Panc1 (cell line): ENCODE results near the gene PHLPP1. TPM values are rescaled to one million over a fixed set of nuclear protein-coding genes. Genes with fewer than 3 reads are reported as not detected.

Source experiments
- ATAC-seq: fragments of 200-7000 bp; cut with Tn5 transposase; 2 replicates; pipeline ENCODE4 v1.9.1; 2020; ENCODE audit warnings: mild to moderate bottlenecking, moderate library complexity
- BruUV-seq: library from RNA; stranded (reverse); fragments of 400-500 nt; replicated peaks from 2 replicates; lab custom pipeline; 2021; lab: Mats Ljungman, UMichigan
- CTCF ChIA-PET: fragments of 300-600 bp; sonication (Branson Sonifier 250); formaldehyde crosslinking; loops from one replicate; lab custom pipeline; 2022; ENCODE audit warnings: antibody characterized with exemption; lab: Charles Lee
- POLR2A ChIA-PET: fragments of 300-600 bp; sonication (Branson Sonifier 250); formaldehyde crosslinking; loops from one replicate; lab custom pipeline; 2022; ENCODE audit warnings: antibody characterized with exemption; lab: Charles Lee
- DNase-seq: peaks from one replicate; pipeline ENCODE4 v3.0.0-alpha.2; 2010; ENCODE audit warnings: low read depth, low spot score
- H3K27ac ChIP-seq: 2 replicates; pipeline ENCODE4 v1.5.1; 2011; ENCODE audit warnings: mild to moderate bottlenecking, low read length, inconsistent platforms
- H3K27me3 ChIP-seq: fragments of 200-500 bp; sonication (Bioruptor generic); 2 replicates; pipeline ENCODE4 v1.6.0; 2014; ENCODE audit warnings: low read length, inconsistent platforms; ENCODE audit not compliant: control insufficient read depth, insufficient read depth
- H3K36me3 ChIP-seq: fragments of 200-500 bp; sonication (Bioruptor generic); 2 replicates; pipeline ENCODE4 v1.5.1; 2014; ENCODE audit warnings: inconsistent platforms, mild to moderate bottlenecking, low read length, moderate library complexity; ENCODE audit not compliant: control insufficient read depth, insufficient read depth
- H3K4me1 ChIP-seq: 2 replicates; pipeline ENCODE4 v1.5.1; 2011; ENCODE audit warnings: inconsistent platforms, mild to moderate bottlenecking, low read length, moderate library complexity; ENCODE audit not compliant: control insufficient read depth, insufficient read depth
- H3K4me3 ChIP-seq, 2 experiments: 2 replicates each; pipeline ENCODE4 v1.5.1; 2011 to 2012; ENCODE audit warnings: low read depth in 2 of 2, low read length in 2 of 2, mild to moderate bottlenecking in 2 of 2, inconsistent platforms in 1 of 2, moderate library complexity in 1 of 2
- H3K9me3 ChIP-seq: fragments of 200-500 bp; sonication (Bioruptor generic); 2 replicates; pipeline ENCODE4 v1.5.1; 2014; ENCODE audit warnings: low read depth, mild to moderate bottlenecking, inconsistent platforms, low read length, moderate library complexity; ENCODE audit not compliant: control insufficient read depth, insufficient read depth
- POLR2AphosphoS5 ChIP-seq: IDR thresholded peaks from 2 replicates; pipeline ENCODE4 v1.6.1; 2012; ENCODE audit warnings: mild to moderate bottlenecking, low read depth, low read length, moderate library complexity
- SIN3A ChIP-seq: IDR thresholded peaks from 2 replicates; pipeline ENCODE4 v1.6.1; 2012; ENCODE audit warnings: low read depth, mild to moderate bottlenecking, low read length, moderate library complexity, borderline replicate concordance; ENCODE audit not compliant: insufficient read depth
- TCF7L2 ChIP-seq: IDR thresholded peaks from 2 replicates; pipeline ENCODE4 v1.6.1; 2011; ENCODE audit warnings: mild to moderate bottlenecking, low read depth, low read length, inconsistent platforms
- in situ Hi-C: cut with HindIII; loops from 2 replicates; pipeline ENCODE4 v1.10.0; 2016; ENCODE audit warnings: low sequenced_read_pairs, low pct_unique_long_range_greater_than_20kb
- intact Hi-C: fragments of 100-400 bp; cut with micrococcal nuclease; formaldehyde crosslinking; loops from one replicate; pipeline ENCODE4 v1.10.0; 2022; ENCODE audit not compliant: unreplicated experiment
- total RNA-seq: library from RNA; stranded (reverse); gene quantifications from one replicate; pipeline ENCODE4 v1.2.1, GENCODE V29; 2021; ENCODE audit not compliant: unreplicated experiment
- TF ChIP-seq, protein P1 (sequence below), 2 experiments: IDR thresholded peaks; 2 replicates each; pipeline ENCODE4 v1.6.1; 2011 to 2012; ENCODE audit warnings: low read depth in 2 of 2, control low read depth in 1 of 2, low read length in 1 of 2, mild to moderate bottlenecking in 1 of 2, moderate library complexity in 1 of 2; ENCODE audit not compliant: insufficient read depth in 1 of 2
- TF ChIP-seq, protein P2 (sequence below): fragments of 450-650 bp; IDR thresholded peaks from 2 replicates; pipeline ENCODE4 v1.5.1; 2017; ENCODE audit warnings: mild to moderate bottlenecking

PHLPP1 gene
- total RNA-seq, 1 experiment from 2014 or later = 6.3 TPM

DNA sequence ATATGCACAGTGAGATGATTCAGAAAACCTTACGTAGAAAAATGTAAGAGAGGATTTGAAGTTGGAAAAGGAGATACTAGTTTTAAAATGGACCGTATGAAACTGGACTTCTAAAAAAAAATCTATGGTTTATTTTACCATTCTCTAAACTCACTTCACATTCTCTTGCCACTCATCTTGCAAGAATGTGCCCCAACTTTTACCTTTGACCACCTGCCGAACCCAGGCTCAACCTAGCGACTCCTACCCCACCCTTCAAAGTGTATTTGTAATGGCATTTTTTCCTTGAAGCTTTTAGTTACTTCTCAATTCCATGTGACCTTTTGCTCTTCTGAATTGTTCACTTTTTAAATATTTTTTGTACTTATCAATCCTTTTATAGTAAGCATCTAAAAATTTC, 160.8 kb downstream of the PHLPP1 start:
- no peak overlapping the region for H3K4me3 ChIP-seq
- BruUV-seq = no TSS peak
- no peak for DNase-seq
- no peaks in the 10 kb centered on the region for H3K36me3 ChIP-seq
- no peak for TF ChIP-seq POLR2AphosphoS5
- TF ChIP-seq TCF7L2 = no peak
- TF ChIP-seq, protein P1, sequence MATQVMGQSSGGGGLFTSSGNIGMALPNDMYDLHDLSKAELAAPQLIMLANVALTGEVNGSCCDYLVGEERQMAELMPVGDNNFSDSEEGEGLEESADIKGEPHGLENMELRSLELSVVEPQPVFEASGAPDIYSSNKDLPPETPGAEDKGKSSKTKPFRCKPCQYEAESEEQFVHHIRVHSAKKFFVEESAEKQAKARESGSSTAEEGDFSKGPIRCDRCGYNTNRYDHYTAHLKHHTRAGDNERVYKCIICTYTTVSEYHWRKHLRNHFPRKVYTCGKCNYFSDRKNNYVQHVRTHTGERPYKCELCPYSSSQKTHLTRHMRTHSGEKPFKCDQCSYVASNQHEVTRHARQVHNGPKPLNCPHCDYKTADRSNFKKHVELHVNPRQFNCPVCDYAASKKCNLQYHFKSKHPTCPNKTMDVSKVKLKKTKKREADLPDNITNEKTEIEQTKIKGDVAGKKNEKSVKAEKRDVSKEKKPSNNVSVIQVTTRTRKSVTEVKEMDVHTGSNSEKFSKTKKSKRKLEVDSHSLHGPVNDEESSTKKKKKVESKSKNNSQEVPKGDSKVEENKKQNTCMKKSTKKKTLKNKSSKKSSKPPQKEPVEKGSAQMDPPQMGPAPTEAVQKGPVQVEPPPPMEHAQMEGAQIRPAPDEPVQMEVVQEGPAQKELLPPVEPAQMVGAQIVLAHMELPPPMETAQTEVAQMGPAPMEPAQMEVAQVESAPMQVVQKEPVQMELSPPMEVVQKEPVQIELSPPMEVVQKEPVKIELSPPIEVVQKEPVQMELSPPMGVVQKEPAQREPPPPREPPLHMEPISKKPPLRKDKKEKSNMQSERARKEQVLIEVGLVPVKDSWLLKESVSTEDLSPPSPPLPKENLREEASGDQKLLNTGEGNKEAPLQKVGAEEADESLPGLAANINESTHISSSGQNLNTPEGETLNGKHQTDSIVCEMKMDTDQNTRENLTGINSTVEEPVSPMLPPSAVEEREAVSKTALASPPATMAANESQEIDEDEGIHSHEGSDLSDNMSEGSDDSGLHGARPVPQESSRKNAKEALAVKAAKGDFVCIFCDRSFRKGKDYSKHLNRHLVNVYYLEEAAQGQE (IDR thresholded peaks at IDR 0.05; ENCODE audit: insufficient read depth in 1 of 2, low read depth in 2 of 2, low read length in 1 of 2) = no peak
- no peak for TF ChIP-seq SIN3A
- TF ChIP-seq, protein P2, sequence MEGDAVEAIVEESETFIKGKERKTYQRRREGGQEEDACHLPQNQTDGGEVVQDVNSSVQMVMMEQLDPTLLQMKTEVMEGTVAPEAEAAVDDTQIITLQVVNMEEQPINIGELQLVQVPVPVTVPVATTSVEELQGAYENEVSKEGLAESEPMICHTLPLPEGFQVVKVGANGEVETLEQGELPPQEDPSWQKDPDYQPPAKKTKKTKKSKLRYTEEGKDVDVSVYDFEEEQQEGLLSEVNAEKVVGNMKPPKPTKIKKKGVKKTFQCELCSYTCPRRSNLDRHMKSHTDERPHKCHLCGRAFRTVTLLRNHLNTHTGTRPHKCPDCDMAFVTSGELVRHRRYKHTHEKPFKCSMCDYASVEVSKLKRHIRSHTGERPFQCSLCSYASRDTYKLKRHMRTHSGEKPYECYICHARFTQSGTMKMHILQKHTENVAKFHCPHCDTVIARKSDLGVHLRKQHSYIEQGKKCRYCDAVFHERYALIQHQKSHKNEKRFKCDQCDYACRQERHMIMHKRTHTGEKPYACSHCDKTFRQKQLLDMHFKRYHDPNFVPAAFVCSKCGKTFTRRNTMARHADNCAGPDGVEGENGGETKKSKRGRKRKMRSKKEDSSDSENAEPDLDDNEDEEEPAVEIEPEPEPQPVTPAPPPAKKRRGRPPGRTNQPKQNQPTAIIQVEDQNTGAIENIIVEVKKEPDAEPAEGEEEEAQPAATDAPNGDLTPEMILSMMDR = no peak
- no peaks in the 10 kb centered on the region; the same call in 1 of the 2 replicates for H3K4me1 ChIP-seq
- POLR2A ChIA-PET = no interaction called here
- CTCF ChIA-PET = no interaction called here
- no peaks in the 10 kb centered on the region for H3K9me3 ChIP-seq
- no peaks in the 10 kb centered on the region for H3K27me3 ChIP-seq
- no peak overlapping the region for H3K27ac ChIP-seq
- intact Hi-C loops = no loop called here
- ATAC-seq = no peak
- in situ Hi-C loops = no loop called here

DNA sequence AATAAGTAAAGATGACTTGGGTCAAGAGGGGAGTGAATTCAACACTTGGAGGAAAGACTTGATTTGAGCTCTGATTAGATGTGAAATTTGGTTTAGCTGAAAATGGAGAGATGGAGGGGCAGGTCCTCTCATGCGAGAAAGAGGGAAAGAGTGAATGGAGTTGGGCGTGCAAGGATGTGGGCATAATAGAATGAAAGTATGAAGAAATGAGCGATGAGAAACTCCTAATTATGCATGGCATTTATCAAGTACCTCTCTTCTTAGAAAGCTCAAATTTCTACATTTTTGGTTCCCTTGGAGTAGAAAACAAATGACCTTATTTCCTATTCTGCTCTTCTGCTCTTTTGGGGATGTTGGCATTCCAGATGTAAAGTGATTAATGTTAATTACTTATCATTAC, 161.5 kb downstream of the PHLPP1 start:
- Histone ChIP-seq H3K27me3 (no peaks in the 10 kb centered on the region), H3K27ac (no peak overlapping the region), H3K4me3 (no peak overlapping the region), H3K9me3 (no peaks in the 10 kb centered on the region), H3K36me3 (no peaks in the 10 kb centered on the region), H3K4me1 (no peaks in the 10 kb centered on the region; the same call in 1 of the 2 replicates)
- TF ChIP-seq POLR2AphosphoS5 (no peak), SIN3A (no peak), TCF7L2 (no peak)
- TF ChIP-seq, protein P1 (IDR thresholded peaks at IDR 0.05; ENCODE audit: insufficient read depth in 1 of 2, low read depth in 2 of 2, low read length in 1 of 2) = no peak
- TF ChIP-seq, protein P2 = no peak
- POLR2A ChIA-PET = no interaction called here
- in situ Hi-C loops = no loop called here
- intact Hi-C loops = no loop called here
- ATAC-seq (no peak), DNase-seq (no peak)
- CTCF ChIA-PET = no interaction called here
- BruUV-seq = no TSS peak
